Uterine smooth muscle cell (primary cell): ENCODE data around the gene AAR2. TPM values are rescaled to one million over a fixed set of nuclear protein-coding genes. Genes with fewer than 3 reads are reported as not detected.

Source experiments
- total RNA-seq: library from RNA; depleted of rRNA; stranded (reverse); fragments of >200 nt; gene quantifications from 2 replicates; pipeline ENCODE4 v1.2.3, GENCODE V29; 2014

Gene AAR2, protein sequence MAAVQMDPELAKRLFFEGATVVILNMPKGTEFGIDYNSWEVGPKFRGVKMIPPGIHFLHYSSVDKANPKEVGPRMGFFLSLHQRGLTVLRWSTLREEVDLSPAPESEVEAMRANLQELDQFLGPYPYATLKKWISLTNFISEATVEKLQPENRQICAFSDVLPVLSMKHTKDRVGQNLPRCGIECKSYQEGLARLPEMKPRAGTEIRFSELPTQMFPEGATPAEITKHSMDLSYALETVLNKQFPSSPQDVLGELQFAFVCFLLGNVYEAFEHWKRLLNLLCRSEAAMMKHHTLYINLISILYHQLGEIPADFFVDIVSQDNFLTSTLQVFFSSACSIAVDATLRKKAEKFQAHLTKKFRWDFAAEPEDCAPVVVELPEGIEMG
- 19.7 and 23.1 TPM in 2 replicates for total RNA-seq

DNA sequence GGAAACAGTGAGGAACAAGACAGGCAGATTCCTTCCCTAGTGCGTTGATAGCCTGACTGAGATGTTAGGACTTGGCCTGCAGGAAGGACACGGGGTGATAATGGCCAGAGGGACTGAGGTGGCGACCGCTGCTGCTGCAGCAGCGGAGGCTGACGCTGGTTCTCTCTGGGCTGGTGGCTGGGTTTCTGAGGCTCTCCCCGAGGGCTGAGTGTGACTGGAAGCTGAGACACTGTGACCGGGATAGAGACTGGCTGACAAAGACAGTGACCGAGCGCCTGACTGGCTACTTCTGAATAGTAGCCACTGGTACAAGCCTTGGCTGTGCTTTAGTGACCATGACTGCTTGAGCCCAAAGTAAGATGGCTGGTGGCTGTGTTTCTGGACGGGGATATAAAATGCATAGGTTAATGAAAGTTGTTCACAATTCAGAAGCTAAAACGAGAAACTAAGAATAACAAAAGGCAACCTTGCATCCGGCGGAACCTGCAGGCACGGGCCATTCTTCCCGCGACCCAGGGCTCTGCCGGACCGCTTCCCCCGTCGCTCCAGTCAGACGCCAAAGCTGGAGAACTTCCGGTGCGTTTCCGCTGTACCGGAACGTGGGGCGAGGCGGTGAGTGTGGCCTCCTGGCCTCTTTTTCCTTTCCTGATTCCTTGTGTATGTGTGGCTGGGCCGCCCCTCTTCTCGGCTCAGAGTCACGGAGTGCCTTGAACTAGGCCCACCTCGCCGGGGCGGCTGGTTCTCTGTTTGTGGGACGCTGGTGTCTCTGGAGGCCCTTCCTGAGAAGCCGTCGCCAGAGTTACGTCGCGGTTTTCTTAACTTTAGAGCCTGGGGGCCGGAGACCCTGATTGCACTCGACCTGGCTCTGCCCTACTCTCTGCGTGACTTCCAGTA is at the start of gene AAR2:
TSS of gene AAR2 (plus strand) at position 587 of the 894 bp plus-strand sequence. CDS start 3,391 bp downstream, outside the sequence.

DNA sequence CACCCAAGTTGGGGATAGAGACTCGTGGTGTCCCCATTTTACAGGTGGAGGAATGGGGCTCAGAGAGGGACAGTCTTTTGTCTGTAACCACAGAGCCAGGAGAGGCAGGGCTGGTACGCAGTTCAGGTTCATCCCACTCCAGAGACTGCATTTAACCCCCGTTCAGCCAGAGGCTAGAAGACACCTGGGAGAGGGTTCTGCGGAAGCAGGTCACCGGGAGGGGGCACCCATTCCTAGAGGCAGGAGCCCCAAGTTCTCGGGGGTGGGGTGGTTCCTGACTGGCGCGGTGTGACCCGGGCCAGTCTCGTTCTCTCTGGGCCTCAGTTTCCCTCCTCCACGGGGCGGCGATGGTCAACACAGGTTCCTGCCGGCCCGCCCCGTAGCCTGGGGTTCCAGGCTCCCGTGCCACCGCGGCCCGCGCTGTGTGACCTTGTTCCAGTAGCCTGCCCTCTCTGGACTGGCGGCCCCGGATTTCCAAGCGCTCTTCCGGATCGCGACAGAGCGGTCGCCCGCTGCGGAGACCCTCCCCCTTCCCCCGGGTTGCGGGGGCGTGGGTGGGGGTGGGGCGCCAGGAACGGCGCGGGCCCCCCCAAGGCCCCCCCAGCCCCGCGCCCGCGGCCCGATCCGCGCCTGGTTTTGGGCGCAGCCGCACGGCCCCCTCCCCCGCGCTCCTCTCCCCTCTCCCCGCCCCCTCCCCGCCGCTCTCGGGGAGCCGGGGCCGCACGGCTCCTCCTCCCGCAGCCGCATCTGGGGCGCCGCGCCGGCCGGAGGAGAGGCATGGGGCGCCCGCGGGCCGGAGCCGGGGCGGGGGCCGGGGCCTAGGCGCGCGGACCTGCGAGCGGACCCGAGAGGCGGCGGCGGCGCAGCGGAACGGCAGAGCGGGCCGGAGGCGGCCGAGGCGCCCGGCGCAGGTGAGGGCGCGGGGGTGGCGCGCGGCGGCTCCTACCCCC is 69.6 kb downstream of the AAR2 start, which contains the start of gene DLGAP4:
TSS of gene DLGAP4 (plus strand) at position 738 of the 950 bp plus-strand sequence. CDS start 125,379 bp downstream, outside the sequence.

Other genes with a start within 250 kb of the AAR2 start
- 16.4 and 24.7 TPM in 2 replicates for gene EPB41L1, start 81.7 kb upstream of the AAR2 start, total RNA-seq
- gene DLGAP4, start 69.9 kb downstream of the AAR2 start, total RNA-seq = 9.7 and 10.1 TPM in 2 replicates